Measurements from ENCODE around the gene SERPIND1.

The SERPIND1 gene

DNA sequence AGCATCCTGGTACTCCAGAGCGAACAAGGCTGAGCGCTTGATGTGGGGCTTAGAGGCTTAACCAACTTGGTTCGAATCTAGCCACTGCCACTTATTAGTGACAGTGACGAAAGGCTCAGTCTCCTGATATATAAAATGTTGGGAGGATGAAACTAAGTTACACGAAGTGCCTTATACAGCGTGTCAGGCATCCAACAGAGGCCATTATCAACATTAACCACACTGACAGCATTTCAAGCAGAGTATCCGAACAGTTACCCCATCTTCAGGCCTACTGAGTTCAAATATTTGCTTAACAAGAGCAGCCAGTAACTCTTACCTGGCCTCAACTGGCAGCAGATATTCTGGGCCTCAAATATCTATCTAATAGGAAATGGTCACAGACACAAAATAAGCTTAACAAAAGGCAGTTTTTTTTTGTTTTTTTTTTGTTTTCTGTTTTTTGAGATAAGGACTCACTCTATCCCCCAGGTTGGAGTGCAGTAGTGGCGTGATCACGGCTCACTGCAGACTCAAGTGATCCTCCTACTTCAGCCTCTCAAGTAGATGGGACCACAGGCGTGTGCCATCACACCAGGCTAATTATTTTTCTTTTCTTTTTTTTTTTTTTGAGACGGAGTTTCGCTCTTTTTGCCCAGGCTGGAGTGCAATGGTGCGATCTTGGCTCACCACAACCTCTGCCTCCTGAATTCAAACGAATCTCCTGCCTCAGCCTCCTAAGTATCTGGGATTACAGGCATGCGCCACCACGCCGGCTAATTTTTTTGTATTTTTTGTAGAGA lies 2.9 kb downstream of the SERPIND1 start:
- no peak for DNase-seq (ENCODE audit: low read depth)

DNA sequence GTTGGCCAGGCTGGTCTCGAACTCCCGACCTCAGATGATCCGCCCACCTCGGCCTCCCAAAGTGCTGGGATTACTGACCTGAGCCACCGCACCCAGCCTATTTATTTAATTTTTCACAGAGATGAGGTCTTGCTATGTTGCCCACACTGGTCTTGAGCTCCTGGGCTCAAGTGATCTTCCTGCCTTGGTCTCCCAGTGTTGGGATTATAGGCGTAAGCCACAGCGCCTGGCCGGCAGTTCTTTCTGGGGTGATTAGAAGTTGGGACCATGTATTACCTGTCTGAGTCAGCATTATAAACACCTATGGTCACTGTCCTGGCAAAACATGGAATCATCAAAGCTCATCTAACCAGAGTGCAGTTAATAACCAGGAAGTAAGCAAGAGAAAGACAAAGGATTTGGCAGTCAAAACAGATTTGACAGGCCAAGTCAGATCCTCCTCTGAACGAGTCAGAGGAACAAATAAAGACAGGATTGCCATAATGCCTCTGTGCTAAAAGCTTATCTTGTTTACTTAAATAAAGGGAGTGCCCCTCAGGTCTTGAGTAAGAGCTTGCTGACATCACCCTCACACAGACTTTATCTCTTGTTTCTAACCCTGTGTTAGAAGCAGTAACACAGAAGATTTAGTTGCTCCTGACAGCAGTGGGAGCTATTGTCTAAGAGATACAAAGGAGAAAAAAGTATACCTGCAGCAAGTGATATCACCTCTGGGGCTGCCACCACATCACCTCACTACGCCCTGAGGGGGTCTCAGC lies 3.7 kb downstream of the SERPIND1 start:
- DNase-seq (ENCODE audit: low read depth) = no peak

DNA sequence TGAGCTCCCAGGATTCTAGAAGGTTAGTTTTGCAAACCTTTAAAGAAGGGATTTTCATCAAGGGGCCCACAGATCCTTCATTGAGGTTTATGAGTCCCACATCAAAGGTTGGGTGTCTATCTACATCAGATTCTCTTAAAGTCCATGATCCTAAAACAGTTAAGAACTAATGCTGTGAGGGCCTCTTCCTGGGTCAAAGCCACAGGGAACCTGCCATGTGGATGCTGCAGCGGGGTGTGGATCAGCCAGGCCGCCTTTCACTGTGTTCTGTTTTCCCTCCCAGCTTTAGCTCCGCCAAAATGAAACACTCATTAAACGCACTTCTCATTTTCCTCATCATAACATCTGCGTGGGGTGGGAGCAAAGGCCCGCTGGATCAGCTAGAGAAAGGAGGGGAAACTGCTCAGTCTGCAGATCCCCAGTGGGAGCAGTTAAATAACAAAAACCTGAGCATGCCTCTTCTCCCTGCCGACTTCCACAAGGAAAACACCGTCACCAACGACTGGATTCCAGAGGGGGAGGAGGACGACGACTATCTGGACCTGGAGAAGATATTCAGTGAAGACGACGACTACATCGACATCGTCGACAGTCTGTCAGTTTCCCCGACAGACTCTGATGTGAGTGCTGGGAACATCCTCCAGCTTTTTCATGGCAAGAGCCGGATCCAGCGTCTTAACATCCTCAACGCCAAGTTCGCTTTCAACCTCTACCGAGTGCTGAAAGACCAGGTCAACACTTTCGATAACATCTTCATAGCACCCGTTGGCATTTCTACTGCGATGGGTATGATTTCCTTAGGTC lies 5.3 kb downstream of the SERPIND1 start:
- no peak for DNase-seq (ENCODE audit: low read depth)

DNA sequence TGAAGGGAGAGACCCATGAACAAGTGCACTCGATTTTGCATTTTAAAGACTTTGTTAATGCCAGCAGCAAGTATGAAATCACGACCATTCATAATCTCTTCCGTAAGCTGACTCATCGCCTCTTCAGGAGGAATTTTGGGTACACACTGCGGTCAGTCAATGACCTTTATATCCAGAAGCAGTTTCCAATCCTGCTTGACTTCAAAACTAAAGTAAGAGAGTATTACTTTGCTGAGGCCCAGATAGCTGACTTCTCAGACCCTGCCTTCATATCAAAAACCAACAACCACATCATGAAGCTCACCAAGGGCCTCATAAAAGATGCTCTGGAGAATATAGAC lies 5.9 kb downstream of the SERPIND1 start:
- no peak for DNase-seq (ENCODE audit: low read depth)

DNA sequence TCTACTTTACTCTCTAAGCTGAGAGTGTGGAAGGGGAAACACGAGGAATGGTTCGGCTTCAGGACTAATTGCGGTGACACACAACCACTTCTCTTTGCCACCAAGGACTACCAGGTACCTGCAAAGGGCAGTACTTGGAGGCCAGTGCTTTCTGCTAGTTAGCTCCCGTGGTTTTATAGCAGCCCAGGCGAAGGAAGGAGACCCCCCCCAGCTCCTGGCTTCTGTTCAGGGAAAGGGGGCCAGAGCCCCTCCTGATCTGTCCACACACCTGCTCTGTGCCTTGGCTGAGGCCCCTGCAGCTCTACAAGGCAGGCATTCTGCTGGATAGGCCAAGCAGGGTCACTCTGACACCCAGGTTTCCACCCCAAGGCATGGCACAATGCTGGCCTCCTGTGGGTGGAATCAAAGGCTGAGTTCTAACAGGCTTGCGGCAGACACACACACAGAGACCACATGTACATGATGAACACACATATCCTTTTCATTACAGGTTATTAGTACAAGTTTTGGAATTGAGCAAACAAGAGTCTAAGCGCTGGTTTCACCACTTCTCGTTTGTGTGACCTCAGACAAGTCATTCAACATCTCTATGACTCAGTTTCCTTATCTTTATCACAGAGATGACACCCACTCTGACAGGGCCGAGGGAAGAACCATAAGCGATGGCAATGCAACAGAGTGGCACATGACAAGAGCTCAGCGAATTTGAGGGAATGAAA lies 7.5 kb downstream of the SERPIND1 start:
- peak; percentile 52 for DNase-seq (ENCODE audit: low read depth)

DNA sequence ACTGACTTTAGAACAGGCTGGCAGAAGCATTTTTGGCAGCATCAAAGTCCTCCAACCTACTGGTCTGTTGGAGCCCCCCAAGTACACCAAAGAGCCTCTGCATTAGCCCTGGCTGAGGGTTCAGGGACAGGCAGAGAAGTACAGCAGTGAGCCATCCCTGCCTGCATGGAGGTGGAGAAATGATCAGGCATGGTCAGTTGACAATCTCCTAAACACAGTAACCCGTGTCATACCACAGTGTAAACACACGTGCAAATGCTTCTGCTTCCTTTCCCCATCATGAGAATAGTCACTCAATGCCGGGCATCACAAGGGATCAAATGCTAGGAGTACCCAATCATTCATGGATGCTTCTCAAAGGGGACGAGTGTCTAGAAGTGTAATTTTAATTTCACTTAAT lies 8.2 kb downstream of the SERPIND1 start:
- no peak for DNase-seq (ENCODE audit: low read depth)

DNA sequence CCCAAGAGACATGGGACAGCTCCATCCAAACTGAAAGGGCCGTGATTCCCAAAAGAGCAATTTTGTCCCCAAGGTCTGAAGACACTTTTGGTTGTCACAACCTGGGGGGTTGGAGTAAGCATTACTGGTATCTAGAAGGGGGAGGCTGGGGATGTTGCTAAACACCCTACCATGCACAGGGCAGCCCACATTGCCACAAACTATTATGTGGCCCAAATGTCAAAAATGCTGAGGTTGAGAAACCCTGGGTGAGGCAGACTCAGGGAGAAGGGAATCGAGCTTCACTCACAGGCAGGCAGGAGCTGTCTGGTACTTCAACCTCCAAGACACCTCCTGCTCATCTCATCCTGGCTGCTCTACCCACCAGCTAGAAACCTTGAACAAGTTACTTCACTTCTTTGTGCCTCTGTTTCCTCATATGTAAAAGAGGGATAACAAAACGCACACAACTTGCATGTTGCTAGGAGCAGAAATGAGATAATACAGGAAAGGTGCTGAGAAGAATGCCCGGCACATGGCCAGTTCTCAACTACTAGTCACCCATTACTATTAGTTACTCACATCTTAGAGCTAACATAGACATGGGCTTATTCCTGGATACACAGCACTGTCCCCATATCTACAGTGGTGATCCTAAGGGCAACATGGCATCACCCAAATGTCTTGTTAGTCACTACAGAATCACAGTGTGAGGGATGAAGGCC lies 8.8 kb downstream of the SERPIND1 start:
- no peak for DNase-seq (ENCODE audit: low read depth)

DNA sequence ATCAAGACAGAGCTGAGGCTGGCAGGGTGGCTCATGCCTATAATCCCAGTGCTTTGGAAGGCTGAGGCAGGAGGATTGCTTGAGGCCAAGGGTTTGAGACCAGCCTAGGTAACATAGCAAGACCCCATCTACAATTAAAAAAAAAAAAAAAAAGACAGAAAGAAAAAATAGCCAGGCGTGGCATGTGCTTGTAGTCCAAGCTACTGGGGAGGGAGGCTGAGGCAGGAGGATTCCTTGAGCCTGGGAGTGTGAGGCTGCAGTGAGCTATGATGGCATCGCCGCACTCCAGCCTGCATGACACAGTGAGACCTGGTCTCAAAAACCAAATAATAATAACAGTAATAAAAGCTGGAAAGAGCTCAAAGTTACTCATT lies 9.4 kb downstream of the SERPIND1 start:
- DNase-seq (ENCODE audit: low read depth) = no peak

DNA sequence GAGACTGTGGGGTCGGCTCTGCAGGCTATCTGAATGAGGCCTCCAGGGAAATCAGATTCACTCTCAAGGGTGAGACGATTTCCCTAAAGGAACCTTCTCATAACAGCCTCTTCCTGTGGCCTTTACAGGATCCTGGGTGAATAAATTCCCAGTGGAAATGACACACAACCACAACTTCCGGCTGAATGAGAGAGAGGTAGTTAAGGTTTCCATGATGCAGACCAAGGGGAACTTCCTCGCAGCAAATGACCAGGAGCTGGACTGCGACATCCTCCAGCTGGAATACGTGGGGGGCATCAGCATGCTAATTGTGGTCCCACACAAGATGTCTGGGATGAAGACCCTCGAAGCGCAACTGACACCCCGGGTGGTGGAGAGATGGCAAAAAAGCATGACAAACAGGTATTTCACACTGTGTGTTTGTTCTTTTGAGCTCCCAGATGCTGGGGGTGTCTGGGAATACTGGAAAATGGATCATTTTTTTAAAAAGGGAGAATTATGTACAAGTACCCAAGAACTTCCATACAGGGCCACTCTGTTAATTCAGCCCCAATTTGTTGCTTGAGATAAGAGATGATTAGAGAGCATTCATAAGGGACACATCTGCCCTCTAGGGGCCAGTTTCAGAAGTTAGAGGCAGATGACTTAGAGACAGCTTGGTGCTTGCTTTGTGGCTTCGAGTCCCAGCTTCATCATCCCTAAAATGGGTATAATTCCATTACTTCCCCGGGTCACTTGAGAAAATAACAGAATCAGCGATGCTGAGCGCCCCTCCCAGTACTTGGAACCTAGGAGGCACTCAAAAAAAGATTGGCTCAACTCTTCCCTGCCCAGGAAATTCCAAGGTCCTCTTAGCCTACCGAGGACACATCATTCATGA lies 10.2 kb downstream of the SERPIND1 start:
- DNase-seq (ENCODE audit: low read depth) = peak; percentile 26

DNA sequence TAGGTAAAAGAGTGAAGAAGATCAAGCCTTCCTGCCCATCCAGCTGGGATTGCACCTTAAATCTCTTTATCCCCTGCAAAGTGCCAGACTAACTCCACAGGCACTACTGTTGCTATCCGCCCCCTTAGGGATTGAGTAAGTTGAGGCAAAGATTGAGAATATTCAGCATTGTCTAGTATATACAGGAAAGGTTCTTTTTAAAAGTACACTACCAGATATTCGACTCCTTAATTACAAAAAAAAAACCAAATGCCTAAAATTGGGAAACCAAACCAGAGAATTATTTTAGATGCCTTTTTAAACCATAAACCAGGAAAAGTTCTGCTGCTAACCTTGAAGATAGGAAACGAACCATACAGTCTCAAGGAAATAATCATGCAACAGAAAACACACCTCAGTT lies 11.5 kb downstream of the SERPIND1 start:
- DNase-seq (ENCODE audit: low read depth) = no peak

DNA sequence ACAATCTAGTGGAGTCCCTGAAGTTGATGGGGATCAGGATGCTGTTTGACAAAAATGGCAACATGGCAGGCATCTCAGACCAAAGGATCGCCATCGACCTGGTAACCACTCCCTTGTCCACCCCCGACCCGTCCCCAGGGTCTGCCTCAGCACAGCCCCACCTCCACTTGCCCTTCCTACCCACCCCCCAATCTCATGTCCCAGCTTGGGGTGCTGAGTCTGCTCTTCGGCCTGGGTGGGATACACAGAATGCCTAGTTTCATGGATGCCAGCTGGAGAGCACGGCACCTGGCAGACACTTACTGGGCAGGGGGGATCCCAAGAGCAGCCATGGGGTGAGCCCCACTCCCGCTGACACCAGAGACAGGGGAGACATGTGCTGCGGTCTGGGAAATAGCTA lies 12.1 kb downstream of the SERPIND1 start:
- DNase-seq (ENCODE audit: low read depth) = no peak

DNA sequence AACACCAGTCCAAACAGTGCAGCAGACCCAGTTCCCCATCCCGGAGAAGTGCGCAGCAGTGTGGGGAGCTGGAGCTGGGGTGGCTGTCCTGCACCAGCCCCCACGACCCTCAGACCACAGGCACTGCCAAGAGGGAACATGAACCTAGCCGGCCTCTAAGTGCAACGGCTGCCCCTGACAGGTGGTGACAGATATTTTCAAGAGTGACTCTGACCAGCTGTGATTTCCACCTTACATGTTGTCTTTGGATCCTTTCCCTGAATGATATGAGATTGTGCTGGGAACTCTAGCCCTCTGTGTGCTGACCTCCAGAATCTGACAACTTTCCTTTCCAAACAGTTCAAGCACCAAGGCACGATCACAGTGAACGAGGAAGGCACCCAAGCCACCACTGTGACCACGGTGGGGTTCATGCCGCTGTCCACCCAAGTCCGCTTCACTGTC lies 12.6 kb downstream of the SERPIND1 start:
- no peak for DNase-seq (ENCODE audit: low read depth)

DNA sequence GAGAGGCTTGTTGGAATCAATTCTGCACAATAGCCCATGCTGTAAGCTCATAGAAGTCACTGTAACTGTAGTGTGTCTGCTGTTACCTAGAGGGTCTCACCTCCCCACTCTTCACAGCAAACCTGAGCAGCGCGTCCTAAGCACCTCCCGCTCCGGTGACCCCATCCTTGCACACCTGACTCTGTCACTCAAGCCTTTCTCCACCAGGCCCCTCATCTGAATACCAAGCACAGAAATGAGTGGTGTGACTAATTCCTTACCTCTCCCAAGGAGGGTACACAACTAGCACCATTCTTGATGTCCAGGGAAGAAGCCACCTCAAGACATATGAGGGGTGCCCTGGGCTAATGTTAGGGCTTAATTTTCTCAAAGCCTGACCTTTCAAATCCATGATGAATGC lies 13.3 kb downstream of the SERPIND1 start:
- no peak for DNase-seq (ENCODE audit: low read depth)

DNA sequence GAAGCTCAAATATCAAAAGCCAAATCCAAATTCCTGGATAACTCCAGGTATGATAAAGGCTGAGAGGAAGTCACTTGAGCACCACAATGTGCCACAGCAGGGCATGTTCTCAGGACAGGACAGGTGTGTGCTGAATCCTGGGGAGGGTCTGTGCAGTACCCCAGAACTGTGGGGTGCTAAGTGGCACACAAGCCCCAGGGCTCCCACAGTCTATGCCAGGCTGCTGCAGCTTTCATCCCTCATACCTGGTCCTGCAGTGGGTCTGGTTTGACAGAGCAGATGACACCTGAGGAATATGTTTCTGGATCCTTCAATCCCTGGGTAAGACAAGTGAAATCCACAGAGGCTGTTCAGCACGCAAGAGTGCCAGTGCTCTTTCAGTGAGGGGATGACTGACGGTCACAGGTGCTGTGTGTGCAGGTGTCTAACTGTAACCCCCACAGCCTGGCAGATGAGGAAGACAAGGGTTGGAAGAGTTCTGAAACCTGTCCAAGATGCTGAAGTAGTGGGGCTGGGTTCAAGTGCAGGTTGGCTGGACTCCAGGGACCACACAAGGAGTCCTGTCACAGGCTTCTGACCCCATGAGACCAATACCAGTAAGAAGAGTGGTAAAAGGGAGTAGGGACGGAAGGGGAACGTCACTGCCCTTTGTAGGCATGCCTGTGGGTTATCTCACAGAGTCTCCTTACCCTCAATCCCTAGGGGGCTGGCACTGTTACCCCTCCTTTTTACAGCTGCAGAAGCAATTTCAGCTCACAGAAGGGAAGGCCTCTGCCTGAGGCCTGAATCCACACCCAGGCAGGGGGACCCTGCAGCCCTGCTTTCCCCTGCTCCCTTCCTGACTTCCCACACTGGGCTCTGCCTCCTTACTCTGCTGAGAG lies 14.1 kb downstream of the SERPIND1 start:
- DNase-seq (ENCODE audit: low read depth) = no peak

DNA sequence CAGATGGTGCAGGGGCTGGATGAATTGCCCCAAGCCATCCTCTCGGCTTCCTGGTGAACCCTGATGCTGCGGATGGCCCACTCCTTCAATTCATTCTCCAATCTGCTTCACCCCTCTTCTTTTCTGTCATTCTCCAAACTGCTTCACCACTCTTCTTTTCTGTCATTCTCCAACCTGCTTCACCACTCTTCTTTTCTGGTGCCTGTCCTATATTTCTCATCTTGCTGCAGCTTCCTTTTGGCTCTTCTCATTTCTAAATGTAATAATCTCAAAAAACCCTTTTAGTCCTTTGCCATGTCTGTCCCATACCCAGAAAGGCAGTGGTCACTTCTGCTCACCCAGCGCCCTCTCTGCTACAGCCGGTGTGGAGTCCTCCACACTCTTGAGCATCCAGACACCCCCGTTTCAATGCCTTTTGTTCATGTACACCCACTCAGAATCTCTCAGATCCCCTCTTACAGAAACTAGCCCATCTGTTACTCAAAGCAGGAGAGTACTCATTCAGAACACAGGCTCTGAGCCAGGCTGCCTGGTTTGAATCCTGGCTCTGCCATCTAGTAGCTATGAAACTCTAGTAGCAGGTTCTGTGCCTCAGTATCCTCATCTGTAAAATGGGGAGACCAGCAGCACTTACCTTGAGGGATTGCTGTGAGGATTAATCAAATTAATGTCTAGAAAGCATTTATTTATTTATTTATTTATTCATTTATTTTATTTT lies 14.9 kb downstream of the SERPIND1 start:
- no peak for DNase-seq (ENCODE audit: low read depth)

DNA sequence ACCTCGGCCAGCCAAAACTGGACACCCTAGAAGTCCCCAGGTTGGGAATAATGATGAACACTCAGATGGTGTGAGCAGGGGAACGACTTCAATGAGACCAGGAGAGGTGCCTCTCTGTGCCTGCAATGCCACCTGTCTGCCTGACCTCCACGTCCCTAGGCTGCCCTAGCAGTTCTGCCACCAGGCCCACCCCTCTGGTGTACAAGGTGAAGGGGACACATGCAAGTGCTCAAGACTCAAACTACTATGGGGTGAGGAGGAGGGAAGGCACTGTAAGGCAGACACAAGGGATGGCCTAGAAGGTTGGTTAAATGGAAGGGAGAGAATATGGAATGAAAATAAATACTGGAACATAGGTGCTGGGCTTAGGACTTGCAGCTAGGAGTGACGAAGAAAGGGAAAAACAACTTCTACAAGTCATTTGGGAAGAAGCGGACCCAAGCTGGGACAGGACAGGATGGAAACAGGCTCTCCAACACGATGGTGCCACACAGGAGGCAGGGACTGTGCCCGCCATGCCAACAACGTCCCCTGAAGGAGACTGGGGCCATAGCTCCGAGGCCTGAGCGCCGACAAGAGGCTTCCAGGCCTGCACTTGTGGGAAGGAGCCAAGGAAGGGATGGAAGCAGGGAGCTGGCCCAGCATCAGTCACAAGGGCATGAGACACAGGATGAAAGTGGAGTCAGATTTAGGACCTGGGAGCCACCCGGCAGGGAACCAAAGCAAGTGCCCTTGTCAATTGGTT lies 18.5 kb downstream of the SERPIND1 start:
- DNase-seq (ENCODE audit: low read depth) = no peak

DNA sequence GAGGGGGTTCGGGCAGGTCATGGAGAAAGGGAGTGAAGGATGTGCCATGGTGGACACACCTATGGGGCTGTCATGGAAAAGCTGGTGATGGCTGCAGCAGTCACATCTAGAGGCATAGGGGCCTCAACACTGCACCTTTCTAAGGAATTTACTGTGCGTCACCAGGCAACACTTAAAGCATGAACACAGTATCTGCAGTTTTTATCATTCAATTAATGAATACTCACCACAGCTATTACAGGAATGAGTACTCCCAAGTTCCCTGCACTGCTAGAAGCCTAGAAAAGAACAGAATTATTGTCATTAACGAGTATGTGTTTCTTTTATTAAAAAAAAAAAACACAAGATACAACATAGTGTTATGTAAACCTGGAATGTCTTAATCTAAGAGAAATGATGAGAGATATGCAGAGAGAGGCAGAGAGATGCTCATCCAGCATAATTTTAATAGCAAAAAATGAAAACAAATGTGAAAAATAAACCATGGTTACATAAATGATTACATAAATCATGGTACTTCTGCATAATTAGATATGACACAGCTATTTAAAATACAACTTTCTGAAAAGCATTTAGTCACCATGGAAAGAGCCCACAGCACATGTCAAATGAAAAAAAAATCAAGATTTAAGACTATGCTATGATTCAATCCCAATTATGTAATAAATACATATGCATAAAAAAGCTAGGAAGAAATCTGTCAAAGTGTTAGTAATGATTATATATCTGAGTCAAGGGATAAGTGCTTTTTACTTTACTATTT lies 19.2 kb downstream of the SERPIND1 start:
- DNase-seq (ENCODE audit: low read depth) = no peak
